ENCODE data around the gene DRD1. TPM values are rescaled to one million over a fixed set of nuclear protein-coding genes. Genes with fewer than 3 reads are reported as not detected.

The DRD1 gene
- total RNA-seq, 4 donors from 2014 or later, result 0.13 TPM; not detected in 3

DNA sequence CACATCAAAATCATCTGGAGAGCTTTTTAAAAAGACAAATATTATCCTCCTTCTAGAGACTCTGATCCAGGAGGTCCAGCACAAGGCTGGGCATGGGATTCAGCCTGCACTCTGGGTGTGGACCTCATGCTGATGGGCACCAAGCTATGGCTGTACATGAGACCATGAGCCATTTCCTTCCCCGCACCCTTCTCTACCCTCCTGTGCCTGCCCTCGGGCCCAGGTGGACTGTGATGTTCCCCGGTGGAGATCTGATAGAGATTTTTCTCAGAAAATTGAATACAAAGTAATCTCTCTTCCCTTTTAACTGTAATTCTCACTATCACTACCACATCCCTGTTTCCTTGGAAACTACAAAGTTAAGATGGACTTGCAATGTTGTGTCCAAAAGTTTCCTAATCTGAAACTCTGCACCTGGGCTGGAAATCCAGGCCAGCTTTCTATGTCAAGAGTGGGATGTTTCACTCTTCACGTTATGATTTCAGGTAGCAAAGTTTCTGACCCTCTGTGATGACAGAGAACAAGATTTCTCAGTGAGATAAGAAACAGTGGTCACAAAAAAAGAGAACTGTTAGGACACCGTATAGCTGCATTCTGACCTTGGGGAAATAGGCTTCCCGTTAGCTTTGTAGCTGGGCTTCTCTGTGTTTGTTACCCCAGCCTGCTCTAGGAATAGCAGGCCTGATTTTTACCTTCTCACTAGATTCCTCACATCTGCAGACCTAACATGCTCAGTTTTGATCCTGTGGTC, 45.9 kb upstream of the DRD1 start:
- ATAC-seq, result no peak
- no peak overlapping the region for H3K4me3 ChIP-seq
- H3K9me3 ChIP-seq, result no peaks in the 10 kb centered on the region
- peaks cover 0 to 4% (median 0%) of the 10 kb centered on the region in 3 donors for H3K4me1 ChIP-seq
- no peaks in the 10 kb centered on the region for H3K27me3 ChIP-seq
- TF ChIP-seq POLR2A (IDR thresholded peaks at IDR 0.05) (no peak), CTCF (IDR thresholded peaks at IDR 0.05) (no peak), POLR2AphosphoS5 (IDR thresholded peaks at IDR 0.05) (no peak), EP300 (IDR thresholded peaks at IDR 0.05) (no peak)
- H3K36me3 ChIP-seq, result peaks cover 0 to 60% of the 10 kb centered on the region in 2 donors
- H3K27ac ChIP-seq, result no peak overlapping the region
- WGBS, 2 donors (ENCODE audit: low coverage in 1 of 2), result 78 to 84% methylated on average over 5 to 6 of the region's 6 CpGs

- Histone ChIP-seq H3K36me3 (peaks cover 0 to 53% of the 10 kb centered on the region in 2 donors), H3K27ac (no peak overlapping the region), H3K9me3 (no peaks in the 10 kb centered on the region), H3K4me1 (peaks cover 0 to 4% (median 0%) of the 10 kb centered on the region in 3 donors), H3K4me3 (no peak overlapping the region), H3K27me3 (no peaks in the 10 kb centered on the region)
- TF ChIP-seq POLR2AphosphoS5 (IDR thresholded peaks at IDR 0.05) (no peak), CTCF (IDR thresholded peaks at IDR 0.05) (no peak), POLR2A (IDR thresholded peaks at IDR 0.05) (no peak), EP300 (IDR thresholded peaks at IDR 0.05) (no peak)
- WGBS, 2 donors (ENCODE audit: low coverage in 1 of 2), result 80 to 90% methylated on average over 5 to 11 of the region's 11 CpGs
- no peak for ATAC-seq
Measured at GRCh38 chr5:175487514-175488222, 43.7 kb upstream of the DRD1 start.

DNA sequence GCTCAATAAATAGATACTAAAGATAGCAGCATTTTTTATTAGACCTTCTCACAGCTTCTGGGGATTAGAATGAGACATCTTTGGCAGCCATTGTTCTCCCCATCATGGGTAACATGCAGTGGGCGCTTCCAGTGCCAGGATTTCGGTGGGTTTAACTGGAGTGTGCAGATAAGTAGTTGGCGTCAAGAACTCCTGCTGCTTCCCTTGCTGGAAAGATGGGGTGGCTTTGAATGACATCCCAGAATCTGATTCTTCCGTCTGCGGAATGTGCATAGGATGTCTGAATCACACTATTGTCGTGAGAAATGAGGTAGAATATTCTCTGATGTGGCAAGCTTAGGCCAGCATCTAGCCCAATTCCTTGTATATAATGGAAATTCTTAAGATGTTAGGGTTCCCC, 41.6 kb upstream of the DRD1 start:
- Histone ChIP-seq H3K27ac (no peak overlapping the region), H3K27me3 (no peaks in the 10 kb centered on the region), H3K36me3 (peaks cover 0 to 39% of the 10 kb centered on the region in 2 donors), H3K4me3 (no peak overlapping the region), H3K9me3 (no peaks in the 10 kb centered on the region), H3K4me1 (peaks cover 0 to 6% (median 0%) of the 10 kb centered on the region in 3 donors)
- TF ChIP-seq POLR2A (IDR thresholded peaks at IDR 0.05), result no peak
- TF ChIP-seq POLR2AphosphoS5 (IDR thresholded peaks at IDR 0.05), result no peak
- no peak for TF ChIP-seq CTCF (IDR thresholded peaks at IDR 0.05)
- TF ChIP-seq EP300 (IDR thresholded peaks at IDR 0.05), result no peak
- no peak for ATAC-seq
- WGBS, 2 donors (ENCODE audit: low coverage in 1 of 2), result 90 to 100% methylated on average over 3 of the region's 6 CpGs

GRCh38 chr5:175484829-175485228, 40.8 kb upstream of the DRD1 start:
- TF ChIP-seq POLR2AphosphoS5 (IDR thresholded peaks at IDR 0.05) (no peak), CTCF (IDR thresholded peaks at IDR 0.05) (no peak), POLR2A (IDR thresholded peaks at IDR 0.05) (no peak), EP300 (IDR thresholded peaks at IDR 0.05) (no peak)
- no peak for ATAC-seq
- Histone ChIP-seq H3K9me3 (no peaks in the 10 kb centered on the region), H3K27ac (no peak overlapping the region), H3K4me3 (no peak overlapping the region), H3K36me3 (peaks cover 0 to 39% of the 10 kb centered on the region in 2 donors), H3K4me1 (peaks cover 0 to 10% (median 2%) of the 10 kb centered on the region in 3 donors), H3K27me3 (no peaks in the 10 kb centered on the region)
- 87 to 95% methylated on average over 2 to 4 of the region's 4 CpGs for WGBS, 2 donors (ENCODE audit: low coverage in 1 of 2)

All from gastroesophageal sphincter (tissue), 4 donors.